Retinal pigment epithelial cell (primary cell): ENCODE results near the gene GORASP1.

Source experiments
- DNase-seq: peaks from one replicate; pipeline ENCODE4 v3.0.0-alpha.2; 2010; ENCODE audit warnings: low read depth
- H3K4me3 ChIP-seq: 2 replicates; pipeline ENCODE4 v1.5.1; 2011; ENCODE audit warnings: mild to moderate bottlenecking, low read length, control low read depth, moderate library complexity
- TF ChIP-seq, protein P1 (sequence below): conservative IDR thresholded peaks from 2 replicates; pipeline ENCODE4 v1.5.1; 2011; ENCODE audit warnings: low read depth, low read length, control low read depth, inconsistent platforms

The GORASP1 gene

DNA sequence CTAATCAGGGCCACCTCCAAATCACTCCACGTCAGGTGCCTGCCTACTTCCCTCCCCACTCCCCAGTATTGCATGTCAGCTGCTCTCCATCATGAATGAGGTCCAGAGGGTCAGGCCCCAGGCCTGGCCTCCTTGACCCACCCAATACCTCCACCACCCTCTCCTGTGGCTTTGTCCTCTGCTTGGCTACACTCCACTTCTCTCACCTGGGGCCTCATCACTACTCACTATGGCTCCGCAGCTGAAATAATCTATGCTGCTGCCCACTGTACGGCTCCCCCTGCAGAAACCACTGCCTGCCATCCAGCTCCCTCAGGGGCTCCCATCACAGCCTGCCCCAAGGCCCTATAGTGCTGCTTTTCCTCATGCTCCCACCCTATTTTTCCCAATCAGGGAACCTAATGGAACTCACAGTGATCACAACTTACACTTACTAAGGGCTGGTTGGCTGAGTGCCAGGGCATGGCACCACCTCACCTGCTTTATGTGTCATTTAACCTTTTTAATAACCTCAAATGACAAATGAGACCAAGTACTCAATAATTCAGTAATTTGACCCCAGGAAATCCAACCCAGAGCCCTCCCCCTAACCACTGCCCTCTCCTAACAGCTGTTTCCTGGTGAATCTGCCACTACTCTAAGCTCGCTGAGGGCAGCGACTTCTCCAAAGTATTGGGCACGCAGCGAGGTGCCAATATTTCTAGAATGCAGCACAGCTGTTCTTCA lies 2.3 kb downstream of the GORASP1 start:
- no peak for DNase-seq
- no peak overlapping the region for H3K4me3 ChIP-seq
- TF ChIP-seq, protein P1, sequence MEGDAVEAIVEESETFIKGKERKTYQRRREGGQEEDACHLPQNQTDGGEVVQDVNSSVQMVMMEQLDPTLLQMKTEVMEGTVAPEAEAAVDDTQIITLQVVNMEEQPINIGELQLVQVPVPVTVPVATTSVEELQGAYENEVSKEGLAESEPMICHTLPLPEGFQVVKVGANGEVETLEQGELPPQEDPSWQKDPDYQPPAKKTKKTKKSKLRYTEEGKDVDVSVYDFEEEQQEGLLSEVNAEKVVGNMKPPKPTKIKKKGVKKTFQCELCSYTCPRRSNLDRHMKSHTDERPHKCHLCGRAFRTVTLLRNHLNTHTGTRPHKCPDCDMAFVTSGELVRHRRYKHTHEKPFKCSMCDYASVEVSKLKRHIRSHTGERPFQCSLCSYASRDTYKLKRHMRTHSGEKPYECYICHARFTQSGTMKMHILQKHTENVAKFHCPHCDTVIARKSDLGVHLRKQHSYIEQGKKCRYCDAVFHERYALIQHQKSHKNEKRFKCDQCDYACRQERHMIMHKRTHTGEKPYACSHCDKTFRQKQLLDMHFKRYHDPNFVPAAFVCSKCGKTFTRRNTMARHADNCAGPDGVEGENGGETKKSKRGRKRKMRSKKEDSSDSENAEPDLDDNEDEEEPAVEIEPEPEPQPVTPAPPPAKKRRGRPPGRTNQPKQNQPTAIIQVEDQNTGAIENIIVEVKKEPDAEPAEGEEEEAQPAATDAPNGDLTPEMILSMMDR, result no peak

DNA sequence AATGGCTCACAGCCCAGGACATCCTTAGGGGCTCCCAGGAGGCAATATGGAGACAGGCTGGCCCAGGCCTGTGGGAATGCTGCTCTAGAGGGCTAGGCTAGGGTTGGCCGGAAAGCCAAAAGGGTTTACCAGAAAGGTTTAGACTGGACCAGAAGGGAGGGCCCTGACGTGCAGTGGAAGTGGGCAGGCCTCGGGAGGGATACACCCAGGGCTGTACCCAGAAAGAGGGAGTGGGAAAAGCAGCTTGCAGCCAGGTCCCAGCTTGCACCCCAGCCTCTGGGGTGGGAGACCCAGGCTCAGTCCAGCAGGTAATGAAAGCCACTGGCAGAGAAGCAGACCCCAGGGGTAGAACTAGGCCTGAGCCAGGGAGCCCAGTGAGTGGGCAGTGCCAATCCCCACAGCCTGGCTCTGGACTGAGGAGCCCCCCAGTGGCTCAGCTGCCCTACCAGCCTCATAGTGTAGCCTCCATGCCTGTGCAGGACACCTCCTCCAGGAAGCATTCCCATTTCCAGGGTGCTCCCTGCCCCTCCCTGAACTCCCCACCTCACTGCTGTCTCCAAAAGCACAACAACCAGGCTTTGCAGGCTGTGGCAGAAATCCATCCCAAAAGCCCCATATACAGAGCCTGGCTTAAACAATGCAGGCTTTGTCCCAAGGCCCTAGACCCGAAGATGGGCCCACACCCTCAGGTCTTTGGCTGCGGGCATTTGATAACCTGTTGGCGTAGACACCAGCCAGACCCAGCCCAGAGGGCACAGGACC lies 3.5 kb downstream of the GORASP1 start:
- TF ChIP-seq, protein P1, result no peak
- no peak overlapping the region for H3K4me3 ChIP-seq
- no peak for DNase-seq

DNA sequence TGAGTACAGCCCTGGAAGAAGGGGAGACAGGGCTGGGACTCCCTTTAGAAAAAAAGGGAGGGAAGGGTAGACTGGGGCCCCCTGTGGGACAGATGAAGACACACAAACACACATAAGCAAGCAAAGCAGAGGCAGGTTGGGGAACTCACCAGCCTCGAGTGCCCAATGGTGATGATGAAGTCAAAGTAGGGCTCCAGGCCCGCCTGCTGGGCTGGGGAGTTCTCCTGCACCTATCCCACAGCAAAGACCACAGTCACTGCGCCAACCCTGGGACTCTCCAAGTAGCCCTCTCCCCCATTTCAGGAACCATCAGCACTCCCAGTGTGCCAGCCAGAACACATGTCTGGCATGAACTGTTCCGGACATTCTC lies 4.1 kb downstream of the GORASP1 start:
- TF ChIP-seq, protein P1, result no peak
- H3K4me3 ChIP-seq, result no peak overlapping the region
- DNase-seq, result no peak

DNA sequence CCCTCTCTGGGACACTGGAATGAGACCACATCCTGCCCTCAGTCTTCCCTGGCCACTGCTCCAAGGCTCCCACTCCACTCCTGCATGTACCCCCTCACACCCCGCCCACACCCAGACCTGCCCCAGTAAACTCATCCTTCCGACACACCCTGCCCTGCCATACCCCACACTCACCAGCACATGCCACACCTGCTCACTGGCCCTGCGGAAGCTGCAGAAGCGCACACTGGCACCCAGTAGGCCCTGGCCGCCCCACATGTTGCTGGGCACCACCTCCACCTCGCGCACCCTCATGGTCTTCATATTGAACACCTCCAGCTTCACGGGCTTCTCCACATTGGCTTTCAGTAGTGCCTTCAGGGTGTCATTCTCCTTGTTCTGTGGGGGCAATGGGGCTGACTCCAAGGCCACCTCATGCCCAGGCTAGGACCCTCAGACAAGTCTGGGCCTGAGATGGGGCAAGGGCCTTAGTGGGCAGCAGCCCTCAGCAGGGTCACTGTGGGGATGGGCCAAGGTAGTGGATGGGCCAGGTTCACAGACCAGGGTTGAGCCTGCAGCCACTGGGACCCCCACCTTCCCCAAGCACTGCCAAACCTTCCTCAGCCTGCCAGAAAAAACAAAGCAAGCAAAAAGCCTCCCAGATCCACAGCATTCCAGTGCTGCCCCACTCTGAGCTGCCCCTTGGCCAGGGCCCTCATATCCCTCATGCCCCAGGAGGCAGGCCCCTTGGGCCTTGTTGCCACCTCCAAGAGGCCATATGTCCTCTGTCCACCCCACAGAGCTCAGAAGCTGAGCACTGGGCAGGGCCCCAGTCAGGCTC lies 4.7 kb downstream of the GORASP1 start:
- no peak overlapping the region for H3K4me3 ChIP-seq
- DNase-seq, result no peak
- TF ChIP-seq, protein P1, result no peak

DNA sequence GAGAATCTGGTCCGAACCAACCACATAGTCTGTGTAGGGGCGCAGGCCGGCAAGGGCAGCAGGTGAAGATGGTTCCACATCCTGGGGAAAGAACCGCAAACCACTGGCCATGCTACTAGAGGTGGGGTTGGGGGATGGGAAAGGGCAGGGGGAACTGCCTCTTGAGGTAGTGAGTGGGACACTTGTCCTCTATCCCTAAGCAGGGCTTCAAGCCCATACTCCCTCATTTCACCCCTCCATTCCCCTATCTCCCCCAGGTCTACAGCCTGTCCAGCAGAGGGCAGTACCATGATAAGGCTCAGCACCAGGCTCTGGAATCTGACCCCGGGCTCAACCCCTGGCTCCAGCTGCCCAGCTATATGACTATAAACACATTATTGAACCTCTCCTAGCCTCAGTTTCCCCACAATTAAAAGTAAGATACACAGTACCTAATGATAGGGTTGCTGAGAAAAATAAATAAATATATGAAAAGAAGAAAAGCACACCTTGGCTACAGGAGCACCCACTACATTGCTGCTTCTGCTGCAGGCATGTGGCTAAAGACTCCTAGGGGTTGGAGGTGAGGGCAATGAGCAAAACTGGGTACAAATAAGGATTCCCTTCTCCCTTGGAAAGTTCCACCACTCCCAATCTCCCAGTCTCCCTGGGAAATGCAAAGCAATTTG lies 6.3 kb downstream of the GORASP1 start:
- no peak overlapping the region for H3K4me3 ChIP-seq
- DNase-seq, result no peak
- TF ChIP-seq, protein P1, result peak; percentile 83

DNA sequence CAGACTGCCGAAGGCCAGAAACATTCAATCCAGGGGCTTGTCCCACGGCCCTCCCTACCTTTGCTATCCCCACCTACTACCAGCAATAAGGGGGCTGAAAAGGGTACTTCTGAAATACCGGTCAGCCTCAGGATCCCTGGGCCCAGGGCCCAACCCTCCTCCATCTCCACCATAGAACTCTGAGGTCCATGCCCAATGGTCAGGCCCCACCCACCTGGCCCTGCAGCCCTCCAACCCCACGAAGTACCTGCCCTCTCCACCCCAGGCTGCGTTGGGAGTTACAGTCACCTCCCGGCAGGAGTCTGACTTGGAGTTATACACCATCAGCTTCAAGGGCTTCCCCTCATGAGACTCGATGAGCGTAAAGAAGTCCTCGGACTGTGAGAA lies 6.9 kb downstream of the GORASP1 start:
- TF ChIP-seq, protein P1, result no peak
- no peak for DNase-seq
- H3K4me3 ChIP-seq, result no peak overlapping the region
